ENCODE measurements around the gene DDR1. TPM values are rescaled to one million over a fixed set of nuclear protein-coding genes. Genes with fewer than 3 reads are reported as not detected.

DDR1 gene
- polyA plus RNA-seq, 1 donor (not counting 4 experiments of a cell fraction or from before 2014, with no cell fraction given), result 104 TPM

DNA sequence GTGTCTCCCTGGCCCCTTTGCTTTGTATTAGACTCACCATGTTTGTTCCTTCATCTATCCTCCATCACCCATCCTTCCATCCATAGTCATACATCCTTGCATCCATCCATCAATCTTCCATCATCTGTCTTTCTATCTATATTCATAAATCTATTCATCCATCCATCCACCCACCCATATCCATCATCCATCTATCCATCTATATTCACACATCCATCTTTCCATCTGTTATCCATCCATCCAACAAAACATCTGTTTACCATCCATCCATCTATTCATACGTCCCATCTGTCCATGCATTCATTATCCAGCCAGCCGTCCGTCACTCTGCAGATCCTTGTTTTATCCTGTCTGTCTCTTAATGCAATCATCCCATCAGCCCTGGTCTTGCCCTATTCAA lies 10.6 kb downstream of the DDR1 start:
- H3K9me1 ChIP-seq (ENCODE audit: control insufficient read depth, extremely low read depth, insufficient read depth, low read length), result no peaks in the 10 kb centered on the region
- no peak overlapping the region for H3K4me3 ChIP-seq (ENCODE audit: control insufficient read depth in 2 of 3, extremely low read depth in 1 of 3, insufficient read depth in 2 of 3, low read depth in 1 of 3, low read length in 3 of 3)
- H3K36me3 ChIP-seq (ENCODE audit: control insufficient read depth in 2 of 2, extremely low read depth in 1 of 2, insufficient read depth in 2 of 2, low read length in 2 of 2), result peaks cover 73 to 77% of the 10 kb centered on the region in 2 experiments
- no peak overlapping the region for H2AFZ ChIP-seq (ENCODE audit: control insufficient read depth, low read length)
- peaks cover 42% of the 10 kb centered on the region for H3K79me2 ChIP-seq (ENCODE audit: control insufficient read depth, insufficient read depth, low read length)
- no peak for DNase-seq (ENCODE audit: low read depth, low spot score)
- no peak for FAIRE-seq
- no peak overlapping the region for H3K9ac ChIP-seq (ENCODE audit: control insufficient read depth, extremely low read depth, insufficient read depth, low read length)
- no peaks in the 10 kb centered on the region for H3K9me3 ChIP-seq (ENCODE audit: control insufficient read depth, low read depth, low read length)
- H3K27me3 ChIP-seq (ENCODE audit: control insufficient read depth, extremely low read depth, insufficient read depth, low read length), result no peaks in the 10 kb centered on the region
- no peak for TF ChIP-seq EZH2 (IDR thresholded peaks at IDR 0.05; ENCODE audit: low read length)
- TF ChIP-seq CTCF (optimal IDR thresholded peaks at IDR 0.05 in 1 of 3, IDR thresholded peaks at IDR 0.05 in 1 of 3, conservative IDR thresholded peaks at IDR 0.05 in 1 of 3; ENCODE audit: extremely low read depth in 1 of 3, insufficient read depth in 2 of 3, low read length in 3 of 3), result no peak
- no peak overlapping the region for H3K4me2 ChIP-seq (ENCODE audit: control insufficient read depth, extremely low read depth, insufficient read depth, low read depth, low read length)
- dilution Hi-C loops (cut with MboI; ENCODE audit: extremely low pct_ligation_motif_present, low sequenced_read_pairs), result no loop called here
- peaks cover 6% of the 10 kb centered on the region for H3K4me1 ChIP-seq (ENCODE audit: control insufficient read depth, extremely low read depth, insufficient read depth, low read length)
- H4K20me1 ChIP-seq (ENCODE audit: control insufficient read depth, extremely low read depth, insufficient read depth, low read length), result peaks cover 13% of the 10 kb centered on the region
- no peak overlapping the region for H3K27ac ChIP-seq (ENCODE audit: control insufficient read depth, insufficient read depth, low read length)

DNA sequence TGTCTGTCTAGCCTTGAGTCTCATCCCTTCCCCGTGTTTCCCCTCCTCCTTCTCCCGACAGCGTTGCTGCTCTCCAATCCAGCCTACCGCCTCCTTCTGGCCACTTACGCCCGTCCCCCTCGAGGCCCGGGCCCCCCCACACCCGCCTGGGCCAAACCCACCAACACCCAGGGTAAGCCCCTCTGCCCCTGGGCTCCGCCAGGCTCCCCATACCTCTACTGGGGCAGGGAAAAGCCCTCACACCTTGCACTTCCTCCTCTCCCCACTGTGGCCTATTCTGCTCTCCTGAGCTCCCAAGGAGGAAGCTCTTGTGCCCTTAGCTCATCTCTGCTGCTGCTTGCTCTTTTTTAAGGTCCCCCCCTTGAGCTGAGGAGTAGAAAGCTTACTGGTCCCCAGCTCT lies 11.0 kb downstream of the DDR1 start:
- peaks cover 2% of the 10 kb centered on the region for H3K4me1 ChIP-seq (ENCODE audit: control insufficient read depth, extremely low read depth, insufficient read depth, low read length)
- H3K4me2 ChIP-seq (ENCODE audit: control insufficient read depth, extremely low read depth, insufficient read depth, low read depth, low read length), result no peak overlapping the region
- H3K27me3 ChIP-seq (ENCODE audit: control insufficient read depth, extremely low read depth, insufficient read depth, low read length), result no peaks in the 10 kb centered on the region
- no peak for DNase-seq (ENCODE audit: low read depth, low spot score)
- dilution Hi-C loops (cut with MboI; ENCODE audit: extremely low pct_ligation_motif_present, low sequenced_read_pairs), result no loop called here
- TF ChIP-seq CTCF (optimal IDR thresholded peaks at IDR 0.05 in 1 of 3, IDR thresholded peaks at IDR 0.05 in 1 of 3, conservative IDR thresholded peaks at IDR 0.05 in 1 of 3; ENCODE audit: extremely low read depth in 1 of 3, insufficient read depth in 2 of 3, low read length in 3 of 3) (no peak), EZH2 (IDR thresholded peaks at IDR 0.05; ENCODE audit: low read length) (no peak)
- H3K27ac ChIP-seq (ENCODE audit: control insufficient read depth, insufficient read depth, low read length), result no peak overlapping the region
- H3K9ac ChIP-seq (ENCODE audit: control insufficient read depth, extremely low read depth, insufficient read depth, low read length), result no peak overlapping the region
- FAIRE-seq, result no peak
- H4K20me1 ChIP-seq (ENCODE audit: control insufficient read depth, extremely low read depth, insufficient read depth, low read length), result peaks cover 9% of the 10 kb centered on the region
- H3K9me3 ChIP-seq (ENCODE audit: control insufficient read depth, low read depth, low read length), result no peaks in the 10 kb centered on the region
- H3K9me1 ChIP-seq (ENCODE audit: control insufficient read depth, extremely low read depth, insufficient read depth, low read length), result no peaks in the 10 kb centered on the region
- H3K36me3 ChIP-seq (ENCODE audit: control insufficient read depth in 2 of 2, extremely low read depth in 1 of 2, insufficient read depth in 2 of 2, low read length in 2 of 2), result peaks cover 75 to 80% of the 10 kb centered on the region in 2 experiments
- H3K4me3 ChIP-seq (ENCODE audit: control insufficient read depth in 2 of 3, extremely low read depth in 1 of 3, insufficient read depth in 2 of 3, low read depth in 1 of 3, low read length in 3 of 3), result no peak overlapping the region
- H2AFZ ChIP-seq (ENCODE audit: control insufficient read depth, low read length), result no peak overlapping the region
- peaks cover 39% of the 10 kb centered on the region for H3K79me2 ChIP-seq (ENCODE audit: control insufficient read depth, insufficient read depth, low read length)
